ENCODE results near the gene NLGN1. TPM values are rescaled to one million over a fixed set of nuclear protein-coding genes. Genes with fewer than 3 reads are reported as not detected.

The NLGN1 gene
- total and polyA plus RNA-seq, 2 of the 13 experiments (the other 11 are each of a cell fraction or from before 2014, with no cell fraction given), result not detected

- Histone ChIP-seq H3K4me2 (ENCODE audit: low read depth, low read length) (no peak overlapping the region), H3K9me3 (ENCODE audit: low read length) (no peaks in the 10 kb centered on the region), H3K36me3 (replicated peaks in 1 of 2; ENCODE audit: control insufficient read depth in 1 of 2, insufficient read depth in 2 of 2, low read length in 2 of 2) (no peaks in the 10 kb centered on the region), H3K27me3 (ENCODE audit: control insufficient read depth in 1 of 2, insufficient read depth in 2 of 2, low read length in 2 of 2) (no peaks in the 10 kb centered on the region), H3K9ac (ENCODE audit: insufficient read depth, low read depth, low read length) (no peak overlapping the region), H4K20me1 (ENCODE audit: insufficient read depth, low read length) (no peaks in the 10 kb centered on the region), H2AFZ (ENCODE audit: low read length) (no peak overlapping the region), H3K4me3 (replicated peaks in 1 of 3; ENCODE audit: insufficient read depth in 1 of 3, low read depth in 2 of 3, low read length in 3 of 3) (no peak overlapping the region), H3K27ac (ENCODE audit: extremely low read length, insufficient read depth, low read length) (no peak overlapping the region), H3K4me1 (ENCODE audit: insufficient read depth, low read length) (no peaks in the 10 kb centered on the region), H3K79me2 (ENCODE audit: insufficient read depth, low read length) (no peaks in the 10 kb centered on the region)
- no peak for DNase-seq (ENCODE audit: low spot score)
- POLR2A ChIA-PET, result no interaction called here
- TF ChIP-seq SP2 (CRISPR knock-in tag; IDR thresholded peaks at IDR 0.05), result no peak
- no peak for TF ChIP-seq ZSCAN22 (CRISPR knock-in tag; IDR thresholded peaks at IDR 0.05)
- TF ChIP-seq ZHX1 (CRISPR knock-in tag; IDR thresholded peaks at IDR 0.05; ENCODE audit: low read depth), result no peak
- TF ChIP-seq IRX3 (CRISPR knock-in tag; IDR thresholded peaks at IDR 0.05; ENCODE audit: borderline replicate concordance, low read depth), result no peak
- TF ChIP-seq ZNF883 (CRISPR knock-in tag; IDR thresholded peaks at IDR 0.05; ENCODE audit: not compliant biosample characterization), result no peak
- TF ChIP-seq ZNF207 (IDR thresholded peaks at IDR 0.05; ENCODE audit: borderline replicate concordance), result no peak
- no peak for TF ChIP-seq PCBP1 (IDR thresholded peaks at IDR 0.05; ENCODE audit: borderline replicate concordance, low read depth, low read length)
- no peak for TF ChIP-seq MTA1 (CRISPR knock-in tag; IDR thresholded peaks at IDR 0.05; ENCODE audit: borderline replicate concordance)
- no peak for TF ChIP-seq SAP130 (CRISPR knock-in tag; IDR thresholded peaks at IDR 0.05; ENCODE audit: low read depth)
- no peak for TF ChIP-seq ZNF615 (CRISPR knock-in tag; IDR thresholded peaks at IDR 0.05; ENCODE audit: borderline replicate concordance)
- no peak for TF ChIP-seq ZNF850 (CRISPR knock-in tag; conservative IDR thresholded peaks at IDR 0.05)
- TF ChIP-seq SMYD3 (CRISPR knock-in tag; IDR thresholded peaks at IDR 0.05), result no peak
- no peak for TF ChIP-seq TOPORS (CRISPR knock-in tag; IDR thresholded peaks at IDR 0.05)
- TF ChIP-seq ZNF644 (CRISPR knock-in tag; IDR thresholded peaks at IDR 0.05; ENCODE audit: low read depth), result no peak
- TF ChIP-seq MXI1 (IDR thresholded peaks at IDR 0.05; ENCODE audit: borderline replicate concordance, low read depth, low read length), result no peak
- no peak for ATAC-seq
- CTCF ChIA-PET (ENCODE audit: low intra/inter-chr PET ratio, low total read pairs), result no interaction called here
- in situ Hi-C loops (cut with HindIII; ENCODE audit: extremely low pct_ligation_motif_present, low pct_unique_long_range_greater_than_20kb), result no loop called here
- BruUV-seq (replicated peaks), result no TSS peak
- WGBS (ENCODE audit: low lambda C conversion rate), result 14% methylated on average over 3 of the region's 3 CpGs
- FAIRE-seq, result no peak
- intact Hi-C loops (cut with micrococcal nuclease; ENCODE audit: unreplicated experiment), result no loop called here
These were observed 399.3 kb downstream of the NLGN1 start for GRCh38 chr3:173796890-173797289.
